Measurements from ENCODE around the gene GTF3C4. TPM values are rescaled to one million over a fixed set of nuclear protein-coding genes. Genes with fewer than 3 reads are reported as not detected.

The GTF3C4 gene
- total RNA-seq, 2 donors from 2014 or later: 10.6 to 10.8 TPM

DNA sequence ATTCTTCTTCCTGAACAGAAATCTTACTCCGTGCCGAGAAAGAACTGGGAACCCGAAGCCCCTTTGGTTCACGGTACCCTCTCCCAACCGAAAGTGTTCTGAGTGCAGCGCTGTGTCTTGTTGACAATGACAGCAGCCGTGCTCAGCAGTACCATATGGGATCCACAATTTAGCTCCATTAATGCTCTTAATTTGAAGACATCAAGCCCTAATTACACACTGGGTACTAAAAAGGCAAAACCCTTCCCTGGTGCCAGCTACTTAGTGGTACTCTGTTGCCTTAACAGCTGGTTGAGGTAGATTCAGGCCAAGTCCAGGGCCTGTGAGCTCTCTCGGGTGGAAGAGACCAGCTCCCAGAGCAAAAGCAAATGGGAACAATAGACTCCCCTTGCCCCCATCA is 25.0 kb upstream of the GTF3C4 start:
- DNase-seq (no peak), ATAC-seq (no peak)
- intact Hi-C loops (cut with DNase I, micrococcal nuclease): no loop called here

- intact Hi-C loops (cut with DNase I, micrococcal nuclease): no loop called here
- DNase-seq: no peak
- ATAC-seq: no peak
Observed at GRCh38 chr9:132645711-132646110, 24.6 kb upstream of the GTF3C4 start.

DNA sequence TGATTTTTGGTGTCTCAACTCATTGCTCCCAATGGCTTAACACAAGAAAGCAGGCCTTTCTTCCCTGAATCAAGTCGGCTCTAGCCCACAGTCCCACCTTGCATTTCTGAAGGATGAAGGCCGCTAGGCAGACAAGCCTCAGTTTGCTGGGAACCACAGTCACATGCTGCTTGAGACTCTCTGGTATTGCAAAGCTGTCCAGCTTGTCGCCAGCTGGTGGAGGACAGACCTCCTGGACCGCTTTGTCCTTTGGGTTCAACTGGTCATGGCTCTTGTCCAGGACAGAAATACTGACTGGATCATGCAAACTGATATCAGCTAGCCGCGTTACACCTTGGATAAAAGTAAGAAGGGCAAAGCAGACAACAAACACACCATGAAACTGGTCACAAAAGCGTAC is 23.5 kb upstream of the GTF3C4 start:
- ATAC-seq (no peak), DNase-seq (no peak)
- intact Hi-C loops (cut with DNase I, micrococcal nuclease): no loop called here

GRCh38 chr9:132647355-132647754 is 22.9 kb upstream of the GTF3C4 start:
- intact Hi-C loops (cut with DNase I, micrococcal nuclease): no loop called here
- no peak for DNase-seq
- ATAC-seq: no peak

DNA sequence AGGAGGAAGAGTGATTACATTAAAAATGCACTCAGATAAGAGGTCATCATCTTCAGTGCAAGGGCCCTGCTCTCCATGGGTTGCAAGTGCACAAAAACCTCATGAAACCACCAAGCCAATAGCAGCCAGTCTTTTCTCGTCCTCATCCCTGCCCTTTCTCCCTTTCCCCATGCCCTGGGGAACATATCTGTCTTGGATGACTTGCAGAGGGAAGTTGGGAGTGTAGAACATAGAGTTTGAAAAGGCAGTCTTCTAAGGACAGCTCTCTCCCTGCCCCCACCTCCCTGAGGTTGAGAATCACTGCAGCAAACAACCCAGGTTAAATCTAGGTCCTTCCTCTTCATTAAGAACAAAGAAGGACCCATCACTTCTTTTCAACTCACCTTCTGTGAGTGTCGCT is 22.5 kb upstream of the GTF3C4 start:
- intact Hi-C loops (cut with DNase I, micrococcal nuclease): no loop called here
- ATAC-seq (no peak), DNase-seq (no peak)

- DNase-seq: peak; percentile 34 to 38
- intact Hi-C loops (cut with DNase I, micrococcal nuclease): no loop called here
- ATAC-seq: peak; percentile 77
Observed at GRCh38 chr9:132648283-132648682, 22.0 kb upstream of the GTF3C4 start.

- peak; percentile 82 for ATAC-seq
- DNase-seq: no peak
- intact Hi-C loops (cut with DNase I, micrococcal nuclease): no loop called here
Observed at GRCh38 chr9:132648685-132649084, 21.6 kb upstream of the GTF3C4 start.

DNA sequence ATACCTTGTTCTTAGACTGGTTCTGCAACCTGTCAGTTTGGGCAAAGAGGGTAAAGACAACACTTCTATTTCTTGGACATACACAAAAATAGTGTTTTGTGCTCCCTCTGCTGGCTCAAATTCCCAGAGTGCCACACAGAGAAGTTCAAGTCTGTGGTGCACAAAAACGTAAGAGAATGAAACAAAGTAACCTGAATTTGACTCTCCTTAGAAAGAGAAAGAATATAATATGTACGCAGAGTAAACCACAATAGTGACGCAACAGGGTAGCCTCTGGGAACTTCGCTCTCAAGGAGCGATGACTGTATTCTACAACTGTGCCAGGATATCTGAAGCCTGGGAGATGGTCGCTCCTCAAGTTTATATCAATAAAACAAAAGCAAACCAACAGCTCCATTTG is 19.0 kb upstream of the GTF3C4 start:
- ATAC-seq (peak; percentile 41), DNase-seq (peak in 1 of 2 donors; percentile 60)
- intact Hi-C loops (cut with DNase I, micrococcal nuclease): no loop called here

DNA sequence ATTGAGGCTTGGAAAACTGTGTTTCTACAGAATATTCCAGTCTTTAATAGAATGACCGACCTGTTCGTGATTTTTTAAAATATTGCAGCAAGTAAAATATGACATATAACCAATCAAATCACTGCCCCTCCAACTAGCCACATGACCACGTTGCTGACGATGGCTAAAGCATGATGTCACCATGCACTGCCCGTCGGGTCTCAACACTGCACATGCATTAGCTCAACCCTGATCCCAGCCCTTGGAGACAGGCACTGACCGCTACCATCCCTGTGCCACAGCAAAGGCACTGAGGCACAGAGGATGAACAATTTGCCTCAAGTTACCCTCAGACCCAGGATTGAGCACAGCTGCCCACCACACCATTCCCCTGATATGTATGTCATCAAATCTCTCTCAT is 14.0 kb upstream of the GTF3C4 start:
- ATAC-seq (no peak), DNase-seq (no peak)
- intact Hi-C loops (cut with DNase I, micrococcal nuclease): no loop called here

GRCh38 chr9:132662152-132662945 is 7.9 kb upstream of the GTF3C4 start:
- no peak for ATAC-seq
- intact Hi-C loops (cut with DNase I, micrococcal nuclease): no loop called here
- no peak for DNase-seq

DNA sequence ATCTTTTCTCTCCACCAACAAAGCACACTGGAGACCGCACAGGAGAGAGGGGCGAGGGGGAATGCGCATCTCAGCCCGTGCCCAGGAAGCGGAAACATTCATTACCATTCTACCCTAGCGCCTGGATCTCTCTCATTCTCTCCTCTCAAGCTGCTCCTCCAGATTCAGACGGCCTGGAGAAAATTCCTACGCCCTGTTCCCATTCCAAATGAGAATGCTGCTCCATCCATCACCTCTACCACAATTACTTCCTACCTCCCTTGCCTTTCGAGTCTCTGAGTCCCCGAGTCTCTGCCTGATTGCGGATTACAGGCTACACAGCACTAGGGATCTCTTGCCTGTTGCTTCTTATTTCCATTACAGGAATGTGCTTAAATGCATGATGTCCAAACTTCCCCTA is 7.1 kb upstream of the GTF3C4 start:
- intact Hi-C loops (cut with DNase I, micrococcal nuclease): no loop called here
- DNase-seq (no peak), ATAC-seq (no peak)

- intact Hi-C loops (cut with DNase I, micrococcal nuclease): no loop called here
- no peak for ATAC-seq
- no peak for DNase-seq
Observed at GRCh38 chr9:132663851-132664250, 6.4 kb upstream of the GTF3C4 start.

GRCh38 chr9:132669319-132669697 is 956 bp upstream of the GTF3C4 start:
- DNase-seq: peak in 1 of 2 donors; percentile 65
- intact Hi-C loops (cut with DNase I, micrococcal nuclease): no loop called here
- peak; percentile 65 for ATAC-seq

GRCh38 chr9:132669698-132670456 is 387 bp upstream of the GTF3C4 start, which contains the start of gene DDX31:
Gene DDX31 (minus strand): TSS chr9:132669983. CDS start chr9:132669934, 49 bp downstream.
- intact Hi-C loops (cut with DNase I, micrococcal nuclease): no loop called here
- peak; percentile 81 to 91 for DNase-seq
- peak; percentile 92 for ATAC-seq

DNA sequence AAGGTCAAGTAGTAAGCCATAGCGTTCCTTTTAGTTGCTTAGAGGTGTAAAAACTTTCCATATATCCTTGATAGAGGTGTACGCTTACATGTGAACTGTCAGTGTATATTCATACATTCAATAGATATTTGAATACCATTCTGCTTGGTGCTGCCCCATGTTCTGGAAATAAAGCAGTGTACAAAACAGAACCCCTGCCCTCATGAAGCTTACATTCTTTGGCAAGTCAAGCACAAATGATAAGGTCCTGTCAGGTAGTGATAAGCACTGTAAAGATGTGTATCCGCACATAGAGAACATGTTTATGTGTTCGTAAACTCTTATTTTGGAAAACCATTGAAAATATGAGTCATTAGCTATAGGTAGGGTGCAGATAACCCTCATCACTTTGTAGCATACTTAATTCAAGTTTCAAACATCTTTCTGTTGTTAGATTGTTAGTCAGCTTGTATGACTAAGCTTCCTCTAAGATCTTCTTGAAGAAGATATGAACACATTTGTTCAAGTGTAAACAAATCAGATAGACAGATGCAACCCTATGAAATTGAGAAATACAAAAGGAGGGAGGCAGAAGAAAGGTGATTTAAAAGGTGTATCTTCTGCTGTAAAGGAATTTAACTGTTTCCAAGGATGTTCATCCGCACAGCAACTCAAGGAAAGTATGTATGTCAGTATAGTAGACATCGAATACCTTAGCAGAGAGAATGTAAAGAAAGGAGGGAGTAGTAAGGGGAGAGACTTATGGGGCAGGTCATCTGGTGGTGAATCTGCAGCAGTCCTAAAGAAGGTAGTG is 1.6 kb downstream of the GTF3C4 start:
- DNase-seq (no peak), ATAC-seq (no peak)
- intact Hi-C loops (cut with DNase I, micrococcal nuclease): no loop called here

GRCh38 chr9:132672413-132672690 is 2.1 kb downstream of the GTF3C4 start:
- intact Hi-C loops (cut with DNase I, micrococcal nuclease): no loop called here
- no peak for DNase-seq
- no peak for ATAC-seq

DNA sequence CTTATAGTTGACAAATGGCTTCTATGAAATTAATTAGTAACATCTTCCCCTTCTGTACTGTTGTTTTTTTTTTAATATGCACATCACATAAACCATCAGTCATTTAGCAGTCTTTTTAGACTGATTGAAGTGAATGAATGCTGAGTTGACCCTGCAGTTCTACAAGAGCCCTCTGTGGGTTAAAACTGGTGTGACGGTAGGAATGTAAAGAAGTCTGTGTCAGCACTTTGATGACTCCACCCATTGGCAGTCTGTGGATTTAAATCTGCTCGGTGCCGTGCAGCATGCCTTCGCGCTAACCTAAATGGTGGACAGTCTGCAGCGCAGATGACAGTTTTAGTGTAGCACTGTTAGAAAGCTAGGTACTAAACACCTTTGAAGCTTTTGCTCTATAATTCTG is 3.1 kb downstream of the GTF3C4 start:
- DNase-seq: no peak

GRCh38 chr9:132674485-132674884 is 4.2 kb downstream of the GTF3C4 start:
- no peak for DNase-seq
- no peak for ATAC-seq
- intact Hi-C loops (cut with DNase I, micrococcal nuclease): no loop called here

More for the DNA sequence above, 3.1 kb downstream of the GTF3C4 start:
- ATAC-seq: no peak
- intact Hi-C loops (cut with DNase I, micrococcal nuclease): no loop called here

- ATAC-seq: no peak
- intact Hi-C loops (cut with DNase I, micrococcal nuclease): no loop called here
- DNase-seq: no peak
Observed at GRCh38 chr9:132677976-132678375, 7.7 kb downstream of the GTF3C4 start.

Data from left colon (tissue), 2 donors.